ENCODE measurements around the gene C8B.

The C8B gene

GRCh38 chr1:56970280-56970679 lies 4.5 kb upstream of the C8B start:
- DNase-seq (ENCODE audit: low read depth): no peak

- no peak for DNase-seq (ENCODE audit: low read depth)
These were observed 3.2 kb upstream of the C8B start for GRCh38 chr1:56968878-56969495.

- DNase-seq (ENCODE audit: low read depth): no peak
These were observed 2.4 kb upstream of the C8B start for GRCh38 chr1:56967900-56968832.

- no peak for DNase-seq (ENCODE audit: low read depth)
These were observed 1.5 kb upstream of the C8B start for GRCh38 chr1:56967355-56967754.

GRCh38 chr1:56966698-56966999 lies 834 bp upstream of the C8B start:
- DNase-seq (ENCODE audit: low read depth): no peak

GRCh38 chr1:56965191-56965590 lies 624 bp downstream of the C8B start:
- no peak for DNase-seq (ENCODE audit: low read depth)

GRCh38 chr1:56964349-56965017 lies 1.3 kb downstream of the C8B start:
- no peak for DNase-seq (ENCODE audit: low read depth)

GRCh38 chr1:56963667-56964066 lies 2.1 kb downstream of the C8B start:
- DNase-seq (ENCODE audit: low read depth): no peak

GRCh38 chr1:56961426-56961825 lies 4.4 kb downstream of the C8B start:
- no peak for DNase-seq (ENCODE audit: low read depth)

- no peak for DNase-seq (ENCODE audit: low read depth)
These were observed 7.3 kb downstream of the C8B start for GRCh38 chr1:56958526-56958925.

- no peak for DNase-seq (ENCODE audit: low read depth)
These were observed 7.9 kb downstream of the C8B start for GRCh38 chr1:56957931-56958330.

- DNase-seq (ENCODE audit: low read depth): no peak
These were observed 11.2 kb downstream of the C8B start for GRCh38 chr1:56954664-56955063.

GRCh38 chr1:56953386-56953785 lies 12.4 kb downstream of the C8B start:
- DNase-seq (ENCODE audit: low read depth): no peak

GRCh38 chr1:56952501-56952900 lies 13.3 kb downstream of the C8B start:
- no peak for DNase-seq (ENCODE audit: low read depth)

- no peak for DNase-seq (ENCODE audit: low read depth)
These were observed 17.3 kb downstream of the C8B start for GRCh38 chr1:56948403-56949023.

- no peak for DNase-seq (ENCODE audit: low read depth)
These were observed 25.8 kb downstream of the C8B start for GRCh38 chr1:56940039-56940438.

GRCh38 chr1:56939209-56939608 lies 26.6 kb downstream of the C8B start:
- no peak for DNase-seq (ENCODE audit: low read depth)

GRCh38 chr1:56938646-56939045 lies 27.2 kb downstream of the C8B start:
- no peak for DNase-seq (ENCODE audit: low read depth)

- no peak for DNase-seq (ENCODE audit: low read depth)
These were observed 31.3 kb downstream of the C8B start for GRCh38 chr1:56934430-56935060.

GRCh38 chr1:56933606-56934005 lies 32.2 kb downstream of the C8B start:
- no peak for DNase-seq (ENCODE audit: low read depth)

GRCh38 chr1:56933161-56933560 lies 32.7 kb downstream of the C8B start:
- no peak for DNase-seq (ENCODE audit: low read depth)

GRCh38 chr1:56931686-56932085 lies 34.1 kb downstream of the C8B start:
- no peak for DNase-seq (ENCODE audit: low read depth)
